ENCODE measurements around the gene LCP1. TPM values are rescaled to one million over a fixed set of nuclear protein-coding genes. Genes with fewer than 3 reads are reported as not detected.

Gene LCP1
- total and polyA plus RNA-seq, 2 of the 13 experiments (the other 11 are each of a cell fraction or from before 2014, with no cell fraction given): 1.6 TPM

DNA sequence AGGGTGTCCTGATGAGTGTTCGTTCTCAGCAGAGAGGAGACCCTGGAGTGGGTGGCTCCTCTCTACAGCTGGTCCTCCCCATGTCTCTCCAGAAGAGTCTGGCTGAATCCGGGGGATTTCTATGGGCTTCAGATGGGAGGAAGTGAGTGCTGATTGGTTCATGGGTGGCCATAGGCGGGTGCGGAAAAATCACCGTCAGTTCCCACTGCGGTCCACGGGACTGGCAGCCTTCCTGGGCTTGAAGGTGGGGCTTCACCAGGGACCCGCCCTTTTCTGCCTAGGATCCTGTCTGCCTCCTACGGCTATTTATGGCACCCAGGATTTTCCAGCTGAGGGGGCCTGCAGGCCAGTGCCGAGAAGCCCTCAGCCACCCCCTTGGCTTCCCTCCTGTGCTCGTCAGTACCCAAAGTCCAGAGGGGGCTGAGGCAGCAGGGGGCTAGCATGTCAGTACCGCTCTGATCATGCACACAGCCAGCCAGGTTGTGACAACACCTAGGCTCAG is 95.5 kb downstream of the LCP1 start (continued):
- TF ChIP-seq, protein P1, sequence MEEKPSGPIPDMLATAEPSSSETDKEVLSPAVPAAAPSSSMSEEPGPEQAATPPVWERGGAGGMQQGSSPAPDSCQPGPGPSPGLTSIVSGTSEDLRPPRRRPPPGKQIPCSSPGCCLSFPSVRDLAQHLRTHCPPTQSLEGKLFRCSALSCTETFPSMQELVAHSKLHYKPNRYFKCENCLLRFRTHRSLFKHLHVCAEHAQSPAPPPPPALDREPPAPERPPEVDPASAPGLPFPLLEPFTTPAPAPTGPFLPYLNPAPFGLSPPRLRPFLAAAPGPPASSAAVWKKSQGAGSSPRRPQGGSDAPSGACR (CRISPR knock-in tag; IDR thresholded peaks at IDR 0.05): no peak
- TF ChIP-seq KDM3A (CRISPR knock-in tag; IDR thresholded peaks at IDR 0.05; ENCODE audit: low read depth) (no peak), FOXO1 (CRISPR knock-in tag; IDR thresholded peaks at IDR 0.05) (no peak), FOXA1 (IDR thresholded peaks at IDR 0.05) (no peak), FOXA1 (CRISPR knock-in tag; IDR thresholded peaks at IDR 0.05) (no peak), ZNF441 (CRISPR knock-in tag; IDR thresholded peaks at IDR 0.05; ENCODE audit: borderline replicate concordance) (no peak), ZBTB1 (CRISPR knock-in tag; IDR thresholded peaks at IDR 0.05; ENCODE audit: borderline replicate concordance) (no peak), ZNF264 (CRISPR knock-in tag; IDR thresholded peaks at IDR 0.05) (no peak), RXRB (CRISPR knock-in tag; IDR thresholded peaks at IDR 0.05; ENCODE audit: borderline replicate concordance) (no peak)
- TF ChIP-seq, protein P2, sequence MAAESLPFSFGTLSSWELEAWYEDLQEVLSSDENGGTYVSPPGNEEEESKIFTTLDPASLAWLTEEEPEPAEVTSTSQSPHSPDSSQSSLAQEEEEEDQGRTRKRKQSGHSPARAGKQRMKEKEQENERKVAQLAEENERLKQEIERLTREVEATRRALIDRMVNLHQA (CRISPR knock-in tag; IDR thresholded peaks at IDR 0.05): no peak
- TF ChIP-seq, protein P3, sequence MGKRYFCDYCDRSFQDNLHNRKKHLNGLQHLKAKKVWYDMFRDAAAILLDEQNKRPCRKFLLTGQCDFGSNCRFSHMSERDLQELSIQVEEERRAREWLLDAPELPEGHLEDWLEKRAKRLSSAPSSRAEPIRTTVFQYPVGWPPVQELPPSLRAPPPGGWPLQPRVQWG (CRISPR knock-in tag; IDR thresholded peaks at IDR 0.05; ENCODE audit: borderline replicate concordance, low read depth): no peak

DNA sequence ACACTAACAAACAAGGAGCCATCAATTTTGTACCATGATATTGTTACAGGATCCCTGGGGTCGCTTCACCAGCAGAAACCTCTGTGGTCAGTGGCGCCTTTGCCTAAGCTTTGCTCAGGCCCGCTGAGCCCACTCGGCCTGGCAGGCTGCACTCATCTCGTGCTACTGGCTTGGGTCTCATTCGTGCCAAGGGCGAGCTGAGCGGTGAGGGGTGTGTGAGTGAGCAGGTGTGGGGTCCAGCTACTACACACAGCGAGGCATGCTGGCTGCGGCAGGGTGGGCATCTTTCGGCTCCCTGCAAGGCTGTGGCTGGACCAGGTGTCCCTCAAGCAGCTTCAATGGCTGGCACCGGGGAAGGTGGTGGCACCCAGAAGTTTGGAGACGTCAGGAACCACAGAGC is 96.2 kb downstream of the LCP1 start:
- no peaks in the 10 kb centered on the region for H3K27me3 ChIP-seq (ENCODE audit: control insufficient read depth in 1 of 2, insufficient read depth in 2 of 2, low read length in 2 of 2)
- no peak overlapping the region for H3K4me2 ChIP-seq (ENCODE audit: low read depth, low read length)
- ATAC-seq (no peak), FAIRE-seq (no peak), DNase-seq (ENCODE audit: low spot score) (no peak)
- no peak overlapping the region for H3K27ac ChIP-seq (ENCODE audit: extremely low read length, insufficient read depth, low read length)
- BruUV-seq (replicated peaks): no TSS peak
- intact Hi-C loops (cut with micrococcal nuclease; ENCODE audit: unreplicated experiment) (no loop called here), in situ Hi-C loops (cut with HindIII; ENCODE audit: extremely low pct_ligation_motif_present, low pct_unique_long_range_greater_than_20kb) (no loop called here)
- no peaks in the 10 kb centered on the region for H3K4me1 ChIP-seq (ENCODE audit: insufficient read depth, low read length)
- H3K4me3 ChIP-seq (replicated peaks in 1 of 3; ENCODE audit: insufficient read depth in 1 of 3, low read depth in 2 of 3, low read length in 3 of 3): no peak overlapping the region
- TF ChIP-seq AGO2 (optimal IDR thresholded peaks at IDR 0.05; ENCODE audit: low read depth, low read length) (peak; percentile 77), NRL (CRISPR knock-in tag; IDR thresholded peaks at IDR 0.05; ENCODE audit: borderline replicate concordance) (no peak), KLF15 (CRISPR knock-in tag; IDR thresholded peaks at IDR 0.05; ENCODE audit: borderline replicate concordance) (no peak)
- H3K9me3 ChIP-seq (ENCODE audit: low read length): no peaks in the 10 kb centered on the region
- ChIA-PET CTCF (ENCODE audit: low intra/inter-chr PET ratio, low total read pairs) (no interaction called here), POLR2A (no interaction called here)
- WGBS (ENCODE audit: low lambda C conversion rate): 99% methylated on average over 7 of the region's 13 CpGs
- no peak overlapping the region for H3K9ac ChIP-seq (ENCODE audit: insufficient read depth, low read depth, low read length)
- no peak overlapping the region for H2AFZ ChIP-seq (ENCODE audit: low read length)
- no peaks in the 10 kb centered on the region for H4K20me1 ChIP-seq (ENCODE audit: insufficient read depth, low read length)
- peaks cover 13 to 62% of the 10 kb centered on the region in 2 experiments for H3K36me3 ChIP-seq (replicated peaks in 1 of 2; ENCODE audit: control insufficient read depth in 1 of 2, insufficient read depth in 2 of 2, low read length in 2 of 2)
- peaks cover 10% of the 10 kb centered on the region for H3K79me2 ChIP-seq (ENCODE audit: insufficient read depth, low read length)
